ENCODE measurements around the gene RHOBTB3.
"Not testable (repeated sequence)": the region's sequence is repeated elsewhere in the genome, so short reads cannot be mapped to it uniquely, and the experiment has no call there.

GRCh38 chr5:95811126-95811423, 79.9 kb downstream of the RHOBTB3 start:
- not testable (repeated sequence) for TF ChIP-seq SIN3A (IDR thresholded peaks at IDR 0.05; ENCODE audit: low read depth); POLR2AphosphoS5 (IDR thresholded peaks at IDR 0.05; ENCODE audit: low read depth, low read length); POLR2A (IDR thresholded peaks at IDR 0.05; ENCODE audit: borderline replicate concordance, extremely low read depth, insufficient read depth, insufficient read length); CTCF (IDR thresholded peaks at IDR 0.05 in 2 of 3, conservative IDR thresholded peaks at IDR 0.05 in 1 of 3; ENCODE audit: borderline replicate concordance in 1 of 3, insufficient read depth in 1 of 3, low read depth in 2 of 3, low read length in 2 of 3); TCF7L2 (IDR thresholded peaks at IDR 0.05; ENCODE audit: borderline replicate concordance, extremely low read depth, insufficient read depth, insufficient read length); EZH2phosphoT487 (IDR thresholded peaks at IDR 0.05; ENCODE audit: borderline replicate concordance); REST (IDR thresholded peaks at IDR 0.05; ENCODE audit: low read depth); JUND (IDR thresholded peaks at IDR 0.05); MAX (IDR thresholded peaks at IDR 0.05); EZH2 (IDR thresholded peaks at IDR 0.05); ZBTB33 (IDR thresholded peaks at IDR 0.05; ENCODE audit: extremely low read depth, insufficient replicate concordance, low read length); ZNF274 (IDR thresholded peaks at IDR 0.05; ENCODE audit: low read depth, low read length); SRF (IDR thresholded peaks at IDR 0.05; ENCODE audit: low read depth); YY1 (IDR thresholded peaks at IDR 0.05; ENCODE audit: extremely low read depth, insufficient replicate concordance, low read depth, low read length)
